IPS-NIHi7 (cell line): Measurements from ENCODE around the gene HYLS1.
A peak's percentile ranks its signal among the peaks of the same experiment; 100 is the strongest.
"Not testable (repeated sequence)": the region's sequence is repeated elsewhere in the genome, so short reads cannot be mapped to it uniquely, and the experiment has no call there.

Source experiments
- DNase-seq: peaks from one replicate; pipeline ENCODE4 v3.0.0; 2012; ENCODE audit warnings: mixed read lengths; ENCODE audit errors: extremely low spot score

Gene HYLS1

DNA sequence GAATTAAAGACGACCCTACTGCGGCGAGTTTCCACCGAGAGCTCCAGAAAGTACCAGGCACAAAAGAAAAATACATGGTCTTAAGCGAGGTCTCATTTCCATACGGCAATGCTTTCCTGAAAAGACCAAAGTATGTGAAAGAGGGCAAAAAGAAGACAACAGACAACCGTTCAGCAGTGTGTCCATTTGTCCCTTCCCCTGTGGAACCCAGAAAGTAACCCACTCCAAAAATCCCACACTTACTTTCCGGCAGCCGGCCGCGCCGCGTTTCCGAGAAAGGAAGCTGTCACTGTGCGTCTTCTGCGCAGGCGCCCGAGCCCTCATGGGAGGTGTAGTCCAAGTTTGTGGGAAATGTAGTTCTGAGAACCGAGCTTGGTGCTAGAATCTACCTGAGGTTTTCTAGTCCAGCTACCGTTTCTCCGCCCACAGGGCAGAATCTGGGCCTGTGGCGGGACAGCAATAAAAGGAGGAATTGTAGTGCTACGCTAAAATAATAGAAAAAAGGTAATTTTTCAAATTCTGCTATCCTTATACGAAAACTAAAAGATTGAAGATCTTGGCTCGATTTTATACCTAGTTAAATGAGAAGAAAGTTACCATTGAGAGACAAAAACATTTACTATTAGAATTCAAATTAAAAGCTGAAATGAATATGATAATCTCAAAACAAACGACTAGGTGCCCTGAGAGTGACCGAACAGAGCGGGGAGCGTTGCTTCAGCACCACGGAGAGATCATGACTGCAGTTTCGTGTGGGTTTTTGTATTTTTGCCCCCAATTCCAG, 15.7 kb downstream of the HYLS1 start, which contains the start of gene PUS3:
Gene PUS3 (minus strand): TSS at position 280 of the 784 bp plus-strand sequence. CDS start 6,922 bp downstream, outside the sequence.
- DNase-seq = peak; percentile 91

DNA sequence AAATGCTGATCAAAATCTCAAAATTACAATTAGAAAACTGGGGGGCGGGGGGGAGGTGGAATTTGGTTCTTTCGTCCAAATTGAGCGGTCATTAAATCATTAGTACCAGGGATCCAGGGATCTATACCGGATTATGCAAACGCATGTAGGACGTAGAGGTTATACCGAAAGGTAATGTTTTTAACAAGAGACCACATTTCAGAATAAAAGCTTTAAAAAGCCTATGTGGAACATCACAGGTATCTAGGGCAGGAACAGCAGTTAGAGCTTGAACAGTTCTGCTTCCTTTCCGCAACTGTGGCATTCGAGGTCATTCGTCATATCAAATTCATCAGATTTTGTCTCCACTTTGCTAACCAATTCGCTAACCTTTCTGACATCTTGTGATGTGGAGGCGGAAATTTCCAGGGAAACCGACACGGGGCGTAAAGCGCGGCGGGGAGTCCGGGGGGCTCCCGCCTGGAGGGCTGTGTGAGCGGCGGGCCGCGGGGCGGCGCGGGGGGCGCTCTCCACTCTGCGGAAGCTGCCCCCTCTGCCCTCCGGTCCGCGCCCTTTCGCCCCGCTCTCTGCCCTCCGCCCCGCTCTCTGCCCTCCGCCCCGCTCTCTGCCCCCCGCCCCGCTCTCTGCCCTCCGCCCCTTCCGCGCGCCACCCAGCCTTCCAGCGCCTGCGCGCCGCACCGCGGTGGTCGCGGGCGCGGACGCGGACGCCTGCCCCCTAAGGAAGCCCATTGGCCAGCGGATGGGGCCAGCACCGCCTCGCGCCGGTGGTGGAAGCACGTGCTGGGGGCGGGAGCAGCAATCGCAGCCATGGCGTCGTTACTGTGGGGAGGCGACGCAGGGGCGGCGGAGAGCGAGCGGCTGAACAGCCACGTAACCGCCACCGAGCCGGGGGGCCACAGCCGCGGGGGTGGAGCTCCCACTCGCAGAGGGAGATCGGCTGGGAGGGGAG, 16.5 kb downstream of the HYLS1 start, which contains the start of gene DDX25:
Gene DDX25 (plus strand): TSS at position 798 of the 949 bp plus-strand sequence. CDS start 10 bp downstream, at position 808.
- peak; percentile 79 for DNase-seq

DNA sequence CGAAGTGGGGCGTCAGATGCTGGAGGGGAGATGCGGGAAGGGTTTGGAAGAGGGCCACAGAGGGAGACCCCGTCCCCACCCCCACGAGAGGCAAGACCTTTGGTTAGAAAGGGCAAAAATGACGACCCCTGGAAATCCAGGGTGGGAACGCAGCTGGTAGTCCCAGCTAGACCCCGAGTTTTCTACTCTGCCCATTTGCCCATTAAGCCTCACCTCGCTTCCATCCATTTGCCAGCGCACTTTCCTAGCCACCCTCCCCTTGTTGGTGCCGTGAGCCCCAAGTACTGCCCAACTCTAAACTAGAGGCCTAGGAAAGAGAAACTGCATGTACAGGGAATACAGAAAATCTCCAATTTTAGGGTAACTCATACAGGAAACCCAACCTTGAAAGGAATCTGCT, 17.2 kb downstream of the HYLS1 start:
- no peak for DNase-seq

DNA sequence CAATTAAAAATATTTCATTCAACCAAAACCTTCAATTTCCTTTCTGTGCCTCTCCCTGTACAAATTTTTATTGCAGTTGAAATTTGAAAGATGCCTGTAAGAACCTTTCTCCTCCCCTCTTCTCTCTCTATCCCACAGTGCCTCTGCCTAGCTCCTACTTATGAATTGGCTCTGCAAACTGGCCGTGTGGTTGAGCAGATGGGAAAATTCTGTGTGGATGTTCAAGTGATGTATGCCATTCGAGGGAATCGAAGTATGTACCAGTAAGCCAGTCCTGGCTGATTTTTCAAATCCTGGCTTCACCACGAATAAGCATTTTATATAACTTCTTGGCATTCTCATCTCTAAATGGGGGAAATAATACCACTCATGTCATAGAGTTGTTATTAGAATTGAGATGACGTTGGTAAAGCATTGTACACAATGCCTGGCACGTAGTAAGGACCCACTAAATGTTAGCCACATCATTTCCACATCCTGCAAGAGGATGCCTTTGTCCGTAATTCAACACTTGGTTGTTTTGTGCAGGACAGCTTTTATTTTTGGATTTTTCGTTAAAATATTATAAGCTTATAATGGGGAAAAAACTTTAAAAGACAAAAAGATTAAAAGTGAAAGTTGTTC, 22.9 kb downstream of the HYLS1 start:
- DNase-seq = no peak

DNA sequence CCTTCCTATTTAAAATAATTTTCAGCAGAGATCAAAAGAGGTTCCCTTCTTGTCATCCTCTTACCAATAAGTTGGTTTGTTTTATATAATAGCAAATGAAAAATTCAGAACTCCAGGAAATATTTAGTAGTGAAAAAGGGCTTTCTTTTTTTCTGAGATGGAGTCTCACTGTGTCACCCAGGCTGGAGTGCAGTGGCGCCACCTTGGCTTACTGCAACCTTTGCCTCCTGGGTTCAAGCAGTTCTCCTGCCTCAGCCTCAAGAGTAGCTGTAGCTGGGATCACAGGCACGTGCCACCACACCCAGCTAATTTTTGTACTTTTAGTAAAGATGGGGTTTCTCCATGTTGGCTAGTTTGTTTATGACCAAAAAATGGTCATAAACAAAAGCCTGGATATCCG, 27.1 kb downstream of the HYLS1 start:
- DNase-seq = not testable (repeated sequence)

DNA sequence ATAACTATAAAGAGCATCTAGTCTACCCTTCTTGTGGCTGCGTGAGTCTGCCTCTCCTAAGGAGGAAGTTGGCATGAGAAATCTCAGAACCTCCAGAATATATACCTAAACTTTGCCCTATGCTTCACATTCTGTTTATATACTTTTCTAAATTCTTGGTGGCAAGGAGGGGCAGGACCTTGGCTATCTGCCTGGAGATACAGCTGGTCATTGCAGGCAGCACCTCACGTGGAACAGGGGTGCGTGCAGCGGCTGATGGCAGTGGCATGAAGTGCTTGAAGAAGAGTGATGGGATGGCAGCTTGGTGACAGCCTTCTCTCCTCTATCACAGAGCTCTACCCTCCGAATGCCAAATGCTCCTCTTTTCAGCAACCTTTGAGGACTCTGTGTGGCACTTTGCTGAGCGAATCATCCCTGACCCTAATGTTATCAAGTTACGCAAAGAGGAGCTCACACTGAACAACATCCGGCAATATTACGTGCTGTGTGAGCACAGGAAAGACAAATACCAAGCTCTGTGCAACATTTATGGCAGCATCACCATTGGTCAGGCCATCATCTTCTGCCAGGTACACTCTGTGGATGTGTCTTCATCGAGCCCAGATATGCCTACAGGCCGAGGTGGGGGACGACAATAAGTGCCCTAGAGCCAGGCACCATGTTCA, 29.3 kb downstream of the HYLS1 start:
- no peak for DNase-seq

DNA sequence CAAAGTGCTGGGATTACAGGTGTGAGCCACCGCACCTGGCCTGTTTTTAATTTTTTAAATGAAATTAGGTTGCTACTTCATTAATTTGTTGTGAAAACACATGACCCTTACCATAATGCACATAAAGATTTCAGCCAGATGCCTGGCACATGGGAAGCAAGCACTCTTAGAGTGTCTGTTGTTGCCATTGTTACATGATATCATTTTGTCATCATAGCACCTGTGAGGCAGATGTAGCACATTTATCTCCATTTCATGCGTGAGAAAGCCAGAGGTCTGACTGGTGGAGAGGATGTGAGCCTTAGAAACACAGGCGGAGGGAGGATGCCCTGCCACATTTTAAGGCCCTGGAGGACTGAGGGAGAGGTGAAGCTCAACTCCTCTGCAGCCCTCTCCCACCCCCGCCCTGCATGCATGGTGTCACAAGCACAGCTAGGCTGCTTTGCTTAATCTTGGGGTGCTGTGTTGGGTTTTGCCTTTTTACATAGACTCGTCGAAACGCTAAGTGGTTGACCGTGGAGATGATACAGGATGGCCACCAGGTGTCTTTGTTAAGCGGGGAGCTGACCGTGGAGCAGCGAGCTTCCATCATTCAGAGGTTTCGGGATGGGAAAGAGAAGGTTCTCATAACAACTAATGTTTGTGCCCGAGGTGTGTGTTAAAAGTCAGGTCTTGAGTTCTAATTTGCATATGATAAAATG, 30.8 kb downstream of the HYLS1 start:
- DNase-seq = no peak

DNA sequence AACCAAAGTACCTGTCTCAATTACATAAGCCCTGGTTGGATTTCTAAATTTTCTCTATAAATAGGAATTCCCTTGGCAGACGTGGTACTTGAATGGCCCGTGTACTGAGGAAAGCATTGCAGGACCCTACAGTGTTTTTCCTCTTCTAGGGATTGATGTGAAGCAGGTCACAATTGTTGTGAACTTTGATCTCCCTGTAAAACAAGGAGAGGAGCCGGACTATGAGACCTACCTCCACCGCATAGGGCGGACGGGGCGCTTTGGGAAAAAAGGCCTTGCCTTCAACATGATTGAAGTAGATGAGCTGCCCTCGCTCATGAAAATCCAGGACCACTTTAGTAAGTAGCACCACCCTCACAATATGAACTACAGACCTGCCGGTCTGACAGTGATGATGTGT, 33.6 kb downstream of the HYLS1 start:
- DNase-seq = no peak

DNA sequence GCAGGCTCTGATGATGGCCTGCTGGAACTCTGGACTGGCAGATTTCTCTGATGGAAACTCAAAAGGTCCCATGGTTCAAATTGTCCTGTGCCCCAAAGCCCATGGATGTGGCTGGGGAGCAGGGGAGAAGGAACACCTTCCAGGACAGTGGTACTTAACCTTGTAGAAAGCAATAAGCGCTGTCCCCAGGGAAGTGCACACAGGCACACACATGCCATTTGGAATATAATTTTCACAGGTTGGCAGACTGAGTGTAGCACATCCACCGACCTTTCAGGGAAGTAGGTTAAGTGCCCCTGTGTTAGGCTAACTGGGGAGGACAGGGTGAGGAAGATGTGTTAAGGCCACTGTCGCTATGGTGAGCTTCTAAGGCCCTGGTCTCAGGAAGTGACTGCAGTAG, 34.7 kb downstream of the HYLS1 start:
- DNase-seq = no peak

DNA sequence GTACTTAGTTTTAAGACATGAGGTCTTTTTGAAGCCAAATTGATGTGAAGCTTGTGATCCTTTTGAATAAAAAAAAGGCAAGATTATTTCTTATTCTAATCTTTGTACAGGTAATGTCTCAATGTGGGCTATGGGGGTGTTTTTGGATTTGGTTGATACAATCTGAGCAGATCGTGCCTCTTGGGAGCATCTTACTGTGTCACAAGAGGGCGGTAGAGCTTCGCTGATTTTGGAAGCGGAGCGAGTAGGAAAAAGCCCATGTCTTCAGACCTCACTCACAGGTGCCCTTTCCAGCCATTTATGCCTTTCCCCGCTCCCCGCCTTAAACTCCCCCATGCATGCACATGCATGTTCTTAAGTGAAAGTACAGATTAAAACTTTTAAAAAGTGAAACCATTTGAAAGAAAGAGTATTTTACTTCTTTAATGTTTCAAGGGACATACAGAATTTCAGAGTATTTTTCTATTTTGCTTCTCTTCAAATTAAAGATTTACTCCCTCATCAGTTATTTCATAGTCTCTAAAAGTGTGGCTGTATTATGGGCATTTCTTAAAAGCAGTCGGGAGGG, 35.6 kb downstream of the HYLS1 start:
- peak; percentile 78 for DNase-seq

DNA sequence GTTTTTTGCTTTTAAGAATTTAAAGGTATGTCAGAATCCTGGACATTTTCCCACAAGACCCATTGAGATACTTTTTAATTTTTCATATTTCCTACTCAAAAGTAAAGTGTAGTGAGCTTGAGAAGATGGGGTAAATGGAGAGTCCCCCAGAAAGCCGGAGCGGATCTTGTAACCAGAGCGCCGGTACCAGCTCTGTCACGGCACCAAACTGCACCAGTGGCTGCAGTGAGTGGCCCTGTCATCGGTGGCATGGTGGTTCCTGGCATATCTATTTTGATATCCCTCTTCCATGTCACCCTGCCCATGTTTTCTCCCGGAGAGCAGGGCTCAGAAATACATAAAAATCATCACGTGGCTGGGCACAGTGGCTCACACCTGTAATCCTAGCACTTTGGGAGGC, 36.2 kb downstream of the HYLS1 start:
- DNase-seq = no peak

DNA sequence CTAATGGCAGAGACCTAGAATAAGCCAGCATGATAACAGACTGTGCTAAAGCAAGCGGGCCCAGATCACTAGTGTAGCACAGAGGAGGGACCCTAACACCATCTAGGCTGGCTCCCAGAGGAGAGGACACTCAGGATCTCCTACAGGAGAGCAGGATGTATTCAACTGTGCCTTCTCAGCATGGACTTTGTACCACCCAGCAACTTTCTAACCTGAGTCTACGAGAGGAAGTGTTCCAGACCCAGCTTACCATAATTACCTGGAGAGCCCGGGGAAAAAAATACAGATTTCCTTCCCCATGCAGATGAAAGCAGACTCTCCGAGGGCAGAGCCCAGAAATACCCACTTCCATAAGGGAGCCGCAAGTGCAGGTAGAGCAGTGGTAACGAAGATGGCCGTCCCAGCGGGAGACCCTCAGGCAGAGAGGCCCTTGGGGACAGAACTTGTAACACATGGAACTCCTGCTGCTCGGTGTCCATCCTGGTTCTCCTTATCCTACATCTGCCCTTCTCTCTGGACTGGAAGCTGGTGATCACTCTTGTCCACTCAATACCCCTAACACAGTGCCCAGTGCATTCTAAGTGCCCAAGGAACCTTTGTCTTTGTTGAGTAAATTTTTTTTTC, 37.0 kb downstream of the HYLS1 start:
- no peak for DNase-seq

DNA sequence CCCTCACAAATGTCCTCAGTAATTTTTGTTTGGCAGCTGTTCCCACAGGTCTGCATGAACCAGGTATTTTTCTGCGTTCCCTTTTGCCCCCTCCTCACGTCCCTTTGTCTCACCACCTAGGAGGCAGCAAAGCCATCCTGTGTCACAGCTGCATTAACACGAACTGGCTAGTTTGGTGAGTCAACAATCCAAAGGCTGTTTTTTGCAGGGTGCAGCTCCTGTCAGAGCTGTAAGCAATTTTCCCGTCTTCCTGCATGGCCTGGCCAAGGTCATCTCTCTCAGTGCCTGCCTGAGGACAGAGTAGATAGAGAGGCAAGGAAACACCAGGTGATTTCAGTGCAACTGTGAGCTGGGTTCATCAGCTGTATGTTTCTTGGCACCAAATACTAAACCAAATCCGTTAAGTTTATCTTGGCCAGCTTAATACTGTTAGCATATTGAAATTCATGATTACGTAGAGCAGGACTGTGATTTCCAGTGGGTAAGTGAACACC, 37.8 kb downstream of the HYLS1 start:
- no peak for DNase-seq

DNA sequence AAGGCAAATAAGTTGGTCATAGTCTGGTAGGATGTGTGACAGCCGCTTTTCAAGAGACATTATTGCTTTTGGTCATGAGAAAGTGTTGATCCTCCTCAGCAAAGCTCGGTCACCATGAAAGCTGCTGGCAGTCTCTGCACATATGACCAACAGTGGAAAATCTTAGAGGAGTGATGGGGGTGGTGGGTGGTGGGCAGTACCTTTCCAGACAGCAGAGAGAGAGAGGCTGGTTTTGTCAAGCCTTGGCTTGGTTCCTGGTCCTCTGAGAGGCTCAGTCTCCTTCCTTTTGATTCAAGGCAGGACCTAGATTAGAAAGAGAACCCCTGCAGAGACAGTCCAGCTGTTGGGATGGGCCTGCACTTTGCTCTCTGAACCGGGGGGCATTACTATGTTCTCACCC, 38.3 kb downstream of the HYLS1 start:
- no peak for DNase-seq

DNA sequence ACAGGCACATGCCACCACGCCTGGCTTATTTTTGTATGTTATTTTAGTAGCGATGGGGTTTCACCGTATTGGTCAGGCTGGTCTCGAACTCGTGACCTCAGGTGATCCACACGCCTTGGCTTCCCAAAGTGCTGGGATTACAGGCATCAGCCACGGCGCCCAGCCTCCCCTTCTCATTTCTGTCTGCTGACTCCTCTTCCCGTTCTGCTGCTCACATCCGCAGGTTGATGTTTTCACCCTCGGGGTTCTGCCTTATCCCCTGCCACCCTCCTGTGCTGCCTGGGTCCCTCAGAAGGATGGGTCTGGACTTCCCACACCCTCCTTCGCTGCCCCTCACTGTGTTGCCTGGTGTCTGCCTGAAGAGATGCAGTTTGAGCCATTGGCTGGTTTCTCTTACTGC, 39.2 kb downstream of the HYLS1 start:
- DNase-seq = no peak

DNA sequence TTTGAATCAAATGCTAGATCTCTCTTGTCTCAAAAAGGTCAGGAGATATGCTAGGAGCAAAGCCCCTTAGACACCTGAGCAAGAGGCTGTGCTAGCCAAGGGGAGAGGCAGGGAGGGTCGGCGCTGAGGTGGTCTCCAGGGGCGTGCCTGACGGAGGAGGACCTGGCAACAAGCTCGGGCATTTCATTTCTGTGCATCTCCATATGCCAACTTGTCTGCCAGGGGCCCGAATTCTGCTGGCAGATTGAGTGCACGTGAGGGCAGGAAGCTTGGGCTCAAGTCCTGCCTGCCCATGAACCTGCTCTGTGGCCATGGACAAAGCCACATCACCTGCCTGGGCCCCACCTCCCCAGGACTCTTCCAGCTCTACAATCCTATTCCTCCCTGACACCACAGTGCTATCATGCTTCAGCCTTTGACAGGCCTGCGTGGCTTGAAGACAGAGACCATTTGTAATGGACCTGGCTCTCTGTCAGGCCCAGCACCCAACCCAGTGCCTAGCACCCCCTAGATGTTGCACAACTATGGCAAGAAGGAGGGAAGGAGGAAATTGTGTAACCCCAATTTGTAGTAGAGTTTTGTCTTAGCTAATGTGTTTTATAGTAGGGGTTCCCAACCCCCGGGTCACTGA, 42.1 kb downstream of the HYLS1 start:
- no peak for DNase-seq

DNA sequence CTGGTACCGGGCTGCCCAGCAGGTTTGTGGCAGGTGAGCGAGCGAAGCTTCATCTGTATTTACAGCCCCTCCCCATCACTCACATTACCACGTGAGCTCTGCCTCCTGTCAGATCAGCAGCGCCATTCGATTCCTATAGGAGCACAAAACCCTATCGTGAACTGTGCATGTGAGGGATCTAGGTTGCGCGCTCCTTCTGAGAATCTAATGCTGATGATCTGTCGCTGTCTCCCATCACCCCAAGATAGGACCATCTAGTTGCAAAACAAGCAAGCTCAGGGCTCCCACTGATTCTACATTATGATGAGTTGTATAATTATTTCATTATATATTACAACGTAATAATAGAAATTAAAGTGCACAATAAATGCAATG, 42.6 kb downstream of the HYLS1 start:
- DNase-seq = no peak

DNA sequence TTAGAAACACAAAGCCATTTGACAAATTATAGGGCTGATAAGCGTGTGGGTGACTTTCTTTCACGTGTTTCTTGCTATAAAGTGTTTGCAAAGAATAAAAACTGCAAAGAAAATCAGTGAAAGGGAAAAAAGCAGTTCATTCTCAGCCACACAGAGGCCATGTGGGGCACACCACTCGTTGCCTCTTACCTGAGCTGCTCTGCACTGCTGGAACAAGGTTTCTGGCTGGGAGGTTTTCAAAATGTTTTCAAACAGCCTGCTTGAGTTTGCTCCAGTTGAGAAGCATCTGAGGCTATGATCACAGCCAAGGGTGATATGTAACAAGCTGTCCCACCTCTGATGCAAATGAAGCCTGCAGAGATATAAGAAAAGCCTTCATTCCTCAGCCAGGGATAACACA, 43.6 kb downstream of the HYLS1 start:
- no peak for DNase-seq

DNA sequence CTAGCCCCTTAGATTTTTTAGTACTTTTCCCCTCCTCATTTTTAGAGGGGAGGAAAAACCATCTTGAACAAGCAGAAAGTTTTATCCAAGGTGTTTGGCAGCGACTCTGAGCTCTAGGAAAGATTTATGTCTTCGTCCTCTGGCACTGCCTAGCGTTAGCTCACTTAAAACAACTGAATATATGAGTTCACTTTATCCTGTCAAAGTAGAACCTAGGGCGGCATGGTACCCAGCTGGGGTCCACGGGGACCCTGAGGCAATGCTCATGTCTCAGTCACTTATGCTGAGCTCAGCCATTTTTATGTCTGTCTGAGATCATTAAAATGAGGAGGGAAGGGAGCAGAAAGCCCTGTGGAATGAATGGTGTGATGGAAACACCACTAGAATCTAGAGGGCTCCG, 44.2 kb downstream of the HYLS1 start:
- no peak for DNase-seq

DNA sequence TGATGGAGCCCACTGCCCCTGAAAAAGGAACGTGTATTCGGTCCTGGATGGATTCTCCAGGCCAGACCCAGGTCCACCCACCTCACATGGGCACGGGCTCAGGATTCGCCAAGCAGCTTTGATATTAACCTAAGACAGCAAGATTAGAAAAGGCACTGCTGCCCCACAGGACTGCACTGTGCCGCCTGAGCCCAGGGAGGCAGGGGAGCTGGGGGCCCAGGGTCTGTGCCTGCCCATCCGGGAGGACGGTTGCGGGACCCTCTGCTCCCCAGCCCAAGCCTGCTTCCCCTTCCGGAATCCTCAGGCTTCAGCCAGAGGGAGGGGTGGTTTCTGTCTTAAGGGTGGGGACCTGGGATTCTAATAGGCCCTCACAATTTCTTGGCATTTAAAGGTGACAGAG, 44.8 kb downstream of the HYLS1 start:
- no peak for DNase-seq
